Measurements from ENCODE around the gene TMBIM1.

DNA sequence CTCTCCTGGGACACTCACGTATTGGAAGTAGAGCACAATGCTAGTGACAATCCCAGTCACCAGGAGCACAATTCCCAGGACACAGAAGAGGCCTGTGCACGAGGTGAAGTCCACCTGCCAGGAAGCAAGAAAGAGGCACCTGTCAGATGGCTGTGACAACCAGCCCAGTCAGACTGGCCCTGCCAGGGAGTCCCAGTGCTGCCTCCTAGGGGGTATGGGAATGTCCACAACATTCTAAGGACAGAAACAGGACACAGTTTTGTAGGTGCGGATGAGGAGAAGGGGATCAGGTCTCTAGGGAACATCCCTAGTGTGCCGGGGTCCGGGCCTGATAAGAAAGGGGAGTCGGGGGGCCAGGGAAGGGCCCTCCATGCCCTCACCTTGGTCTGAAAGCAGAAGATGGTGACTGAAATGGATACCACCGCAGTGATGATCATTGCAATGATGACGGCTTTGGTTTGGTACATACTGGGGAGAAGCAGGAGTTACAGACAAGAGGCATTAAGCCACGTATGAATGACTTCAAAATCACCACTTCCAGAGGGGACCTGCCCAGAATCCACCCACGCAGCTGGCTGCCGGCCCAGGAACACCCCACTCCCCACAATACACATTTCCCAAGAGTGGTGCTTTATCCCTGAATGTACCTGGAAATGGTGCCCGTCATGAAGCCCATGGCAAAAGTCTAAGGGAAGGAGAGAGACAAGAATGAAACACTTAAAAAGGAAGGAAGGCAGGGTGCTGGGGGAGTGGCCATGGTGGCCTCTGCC lies 15.1 kb downstream of the TMBIM1 start:
- TF ChIP-seq, protein P1, sequence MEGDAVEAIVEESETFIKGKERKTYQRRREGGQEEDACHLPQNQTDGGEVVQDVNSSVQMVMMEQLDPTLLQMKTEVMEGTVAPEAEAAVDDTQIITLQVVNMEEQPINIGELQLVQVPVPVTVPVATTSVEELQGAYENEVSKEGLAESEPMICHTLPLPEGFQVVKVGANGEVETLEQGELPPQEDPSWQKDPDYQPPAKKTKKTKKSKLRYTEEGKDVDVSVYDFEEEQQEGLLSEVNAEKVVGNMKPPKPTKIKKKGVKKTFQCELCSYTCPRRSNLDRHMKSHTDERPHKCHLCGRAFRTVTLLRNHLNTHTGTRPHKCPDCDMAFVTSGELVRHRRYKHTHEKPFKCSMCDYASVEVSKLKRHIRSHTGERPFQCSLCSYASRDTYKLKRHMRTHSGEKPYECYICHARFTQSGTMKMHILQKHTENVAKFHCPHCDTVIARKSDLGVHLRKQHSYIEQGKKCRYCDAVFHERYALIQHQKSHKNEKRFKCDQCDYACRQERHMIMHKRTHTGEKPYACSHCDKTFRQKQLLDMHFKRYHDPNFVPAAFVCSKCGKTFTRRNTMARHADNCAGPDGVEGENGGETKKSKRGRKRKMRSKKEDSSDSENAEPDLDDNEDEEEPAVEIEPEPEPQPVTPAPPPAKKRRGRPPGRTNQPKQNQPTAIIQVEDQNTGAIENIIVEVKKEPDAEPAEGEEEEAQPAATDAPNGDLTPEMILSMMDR (IDR thresholded peaks at IDR 0.05): no peak
- no peak for TF ChIP-seq POLR2A (IDR thresholded peaks at IDR 0.05)
